HEK293T (cell line): Measurements from ENCODE around the gene U2AF1L4.

Experiments used
- CTCF ChIA-PET: fragments of 350-600 bp; formaldehyde crosslinking; extraction: SDS; loops from one replicate; lab custom pipeline; 2021; ENCODE audit warnings: antibody characterized with exemption, inconsistent platforms; lab: Yijun Ruan, JAX
- POLR2A ChIA-PET: fragments of 350-600 bp; formaldehyde crosslinking; extraction: SDS; loops from one replicate; lab custom pipeline; 2020; ENCODE audit warnings: antibody characterized with exemption, inconsistent platforms; lab: Yijun Ruan, JAX
- DNase-seq: peaks from one replicate; pipeline ENCODE4 v3.0.0; 2012; ENCODE audit warnings: mixed read lengths; ENCODE audit errors: extremely low spot score
- ARNT ChIP-seq: fragments of 450-650 bp; IDR thresholded peaks from 2 replicates; pipeline ENCODE4 v1.6.1; 2017; ENCODE audit warnings: mild to moderate bottlenecking
- BHLHE40 ChIP-seq: fragments of 450-650 bp; IDR thresholded peaks from 2 replicates; pipeline ENCODE4 v1.6.1; 2016; ENCODE audit warnings: mild to moderate bottlenecking, moderate library complexity, borderline replicate concordance
- CTBP1 ChIP-seq: fragments of 450-650 bp; IDR thresholded peaks from 2 replicates; pipeline ENCODE4 v1.6.1; 2016; ENCODE audit warnings: borderline replicate concordance
- ELF4 ChIP-seq: fragments of 450-650 bp; IDR thresholded peaks from 2 replicates; pipeline ENCODE4 v1.6.1; 2017; ENCODE audit warnings: antibody characterized with exemption
- FOXA1 ChIP-seq: fragments of 450-650 bp; IDR thresholded peaks from 2 replicates; pipeline ENCODE4 v1.6.1; 2016; ENCODE audit warnings: mild to moderate bottlenecking
- FOXK2 ChIP-seq: fragments of 450-650 bp; IDR thresholded peaks from 2 replicates; pipeline ENCODE4 v1.6.1; 2016; ENCODE audit warnings: mild to moderate bottlenecking
- FOXM1 ChIP-seq: fragments of 450-650 bp; IDR thresholded peaks from 2 replicates; pipeline ENCODE4 v1.6.1; 2017; ENCODE audit warnings: mild to moderate bottlenecking, borderline replicate concordance
- HDGF ChIP-seq: fragments of 450-650 bp; IDR thresholded peaks from 2 replicates; pipeline ENCODE4 v1.6.1; 2017; ENCODE audit warnings: antibody characterized with exemption, borderline replicate concordance
- L3MBTL2 ChIP-seq: fragments of 450-650 bp; conservative IDR thresholded peaks from 2 replicates; pipeline ENCODE4 v1.6.1; 2016; ENCODE audit warnings: mild to moderate bottlenecking
- LEF1 ChIP-seq: fragments of 450-650 bp; IDR thresholded peaks from 2 replicates; pipeline ENCODE4 v1.6.1; 2017; ENCODE audit warnings: mild to moderate bottlenecking, borderline replicate concordance
- NFRKB ChIP-seq: fragments of 450-650 bp; IDR thresholded peaks from 2 replicates; pipeline ENCODE4 v1.6.1; 2016; ENCODE audit warnings: mild to moderate bottlenecking, moderate library complexity
- PKNOX1 ChIP-seq: fragments of 450-650 bp; IDR thresholded peaks from 2 replicates; pipeline ENCODE4 v1.6.1; 2016
- SP1 ChIP-seq: fragments of 450-650 bp; IDR thresholded peaks from 2 replicates; pipeline ENCODE4 v1.6.1; 2017
- SUZ12 ChIP-seq: fragments of 450-650 bp; IDR thresholded peaks from 2 replicates; pipeline ENCODE4 v1.6.1; 2016; ENCODE audit warnings: mild to moderate bottlenecking
- TARDBP ChIP-seq: fragments of 450-650 bp; IDR thresholded peaks from 2 replicates; pipeline ENCODE4 v1.6.1; 2016
- ZNF384 ChIP-seq: fragments of 450-650 bp; IDR thresholded peaks from 2 replicates; pipeline ENCODE4 v1.6.1; 2016

U2AF1L4 gene

GRCh38 chr19:35768082-35768421, 22.8 kb upstream of the U2AF1L4 start:
- DNase-seq: no peak
- TF ChIP-seq FOXM1 (no peak), LEF1 (no peak), TARDBP (no peak), HDGF (no peak), SP1 (no peak), ARNT (no peak), ELF4 (no peak), NFRKB (no peak), CTBP1 (no peak), FOXK2 (no peak), L3MBTL2 (no peak), SUZ12 (no peak), FOXA1 (no peak), BHLHE40 (no peak)
- ChIA-PET CTCF (no interaction called here), POLR2A (no interaction called here)

- no peak for DNase-seq
- CTCF ChIA-PET: no interaction called here
- POLR2A ChIA-PET: interaction anchor here (0.9 to 1.2 kb wide), 2 partner anchors 19 to 27 kb away, joined by 3 to 4 read pairs; partner anchors contain the start of gene LIN37
- TF ChIP-seq FOXM1 (no peak), PKNOX1 (no peak), ZNF384 (no peak), BHLHE40 (no peak), FOXK2 (no peak), TARDBP (no peak), ARNT (no peak), SP1 (no peak), HDGF (no peak), NFRKB (no peak), L3MBTL2 (no peak), CTBP1 (no peak), FOXA1 (no peak), LEF1 (no peak), ELF4 (no peak), SUZ12 (no peak)
These were observed 22.3 kb upstream of the U2AF1L4 start for GRCh38 chr19:35767288-35768081.

GRCh38 chr19:35766571-35767104, 21.4 kb upstream of the U2AF1L4 start:
- DNase-seq: no peak
- ChIA-PET POLR2A (interaction anchor here (0.8 to 1.2 kb wide), 3 partner anchors 19 to 26 kb away, joined by 3 to 4 read pairs (median 3); partner anchors contain the start of genes LIN37, PSENEN and U2AF1L4), CTCF (no interaction called here)
- TF ChIP-seq ZNF384 (no peak), FOXA1 (no peak), NFRKB (no peak), FOXK2 (no peak)

GRCh38 chr19:35764432-35765315, 19.5 kb upstream of the U2AF1L4 start:
- CTCF ChIA-PET: interaction anchor here (0.6 kb wide), 1 partner anchor 483 kb away, joined by 3 read pairs; no protein-coding TSS in a partner anchor
- TF ChIP-seq SP1: no peak
- TF ChIP-seq CTBP1: no peak
- no peak for TF ChIP-seq FOXA1
- no peak for TF ChIP-seq TARDBP
- no peak for TF ChIP-seq BHLHE40
- no peak for TF ChIP-seq SUZ12
- no peak for TF ChIP-seq HDGF
- TF ChIP-seq FOXK2: no peak
- no peak for TF ChIP-seq LEF1
- no peak for TF ChIP-seq L3MBTL2
- no peak for TF ChIP-seq ZNF384
- POLR2A ChIA-PET: interaction anchor here (1.0 kb wide), 2 partner anchors 16 to 254 kb away, joined by 3 read pairs; partner anchors contain the start of gene LIN37
- DNase-seq: no peak

GRCh38 chr19:35760711-35761349, 15.6 kb upstream of the U2AF1L4 start:
- DNase-seq: no peak
- no peak for TF ChIP-seq BHLHE40
- TF ChIP-seq PKNOX1: no peak
- no peak for TF ChIP-seq NFRKB
- no peak for TF ChIP-seq FOXM1
- no peak for TF ChIP-seq TARDBP
- no peak for TF ChIP-seq HDGF
- TF ChIP-seq ARNT: no peak
- TF ChIP-seq ELF4: no peak
- TF ChIP-seq SP1: no peak
- TF ChIP-seq FOXK2: no peak
- no peak for TF ChIP-seq SUZ12
- TF ChIP-seq LEF1: no peak
- no peak for TF ChIP-seq ZNF384
- ChIA-PET CTCF (no interaction called here), POLR2A (no interaction called here)
